ENCODE data around the gene GATA3.

The GATA3 gene

DNA sequence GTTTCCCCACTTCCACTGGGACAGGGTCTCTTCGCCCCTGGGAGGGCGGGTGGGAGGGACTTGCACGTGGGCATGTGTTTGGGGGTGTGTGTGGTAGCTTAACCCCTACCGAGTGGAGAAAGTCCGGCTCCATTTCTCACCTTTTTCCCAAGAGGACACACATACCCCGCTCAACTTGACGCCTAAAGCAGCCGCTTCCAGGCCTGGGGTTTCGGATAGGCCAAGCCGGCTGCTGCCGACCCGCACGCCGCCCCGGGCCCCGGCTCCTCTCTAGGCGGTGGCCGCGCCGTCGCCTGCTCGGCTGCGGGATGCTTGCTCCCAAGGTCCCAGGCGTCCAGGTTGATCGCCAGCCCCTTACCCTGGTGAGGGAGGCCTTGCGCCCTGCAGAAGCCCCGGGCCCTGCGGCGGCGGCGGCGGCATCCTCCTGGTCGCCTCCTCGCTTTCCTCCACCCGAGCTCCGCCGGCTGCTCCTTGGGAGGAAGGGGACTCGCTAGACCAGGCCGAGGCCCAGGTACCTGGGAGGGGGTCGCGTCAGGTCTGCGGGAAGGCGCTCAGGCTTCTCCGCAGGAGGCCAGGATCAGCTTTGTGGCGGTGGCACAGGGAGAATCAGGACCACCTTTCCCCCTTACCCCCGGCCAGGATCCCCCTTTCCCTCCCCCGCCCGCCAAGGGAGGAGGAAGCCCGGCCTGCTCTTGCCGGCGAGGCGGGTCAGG, 3.2 kb upstream of the GATA3 start:
- DNase-seq (ENCODE audit: low read depth in 2 of 2) = no peak

DNA sequence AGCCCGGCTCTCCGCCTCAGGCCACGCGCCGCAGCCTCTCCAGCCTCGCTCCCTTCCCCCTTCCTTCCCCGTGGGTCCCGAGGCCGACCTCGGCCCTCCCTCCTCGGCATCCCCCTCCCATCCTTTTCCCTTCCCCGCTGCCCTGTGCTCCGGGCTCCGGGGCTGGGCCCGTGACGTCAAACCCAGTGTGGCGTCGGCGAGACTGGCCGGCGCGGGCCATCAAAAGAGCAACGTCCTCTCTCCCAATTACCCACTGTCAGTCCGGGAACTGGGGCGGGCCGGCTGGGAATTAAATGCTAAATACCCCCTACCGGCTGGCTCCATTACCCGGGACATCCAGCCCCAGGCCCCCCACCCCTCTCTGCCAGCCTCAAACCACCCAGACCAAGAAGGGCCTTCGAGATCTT, 2.6 kb upstream of the GATA3 start:
- no peak for DNase-seq (ENCODE audit: low read depth in 2 of 2)

GRCh38 chr10:8052341-8052955, 2.0 kb upstream of the GATA3 start:
- DNase-seq (ENCODE audit: low read depth in 2 of 2) = no peak

DNA sequence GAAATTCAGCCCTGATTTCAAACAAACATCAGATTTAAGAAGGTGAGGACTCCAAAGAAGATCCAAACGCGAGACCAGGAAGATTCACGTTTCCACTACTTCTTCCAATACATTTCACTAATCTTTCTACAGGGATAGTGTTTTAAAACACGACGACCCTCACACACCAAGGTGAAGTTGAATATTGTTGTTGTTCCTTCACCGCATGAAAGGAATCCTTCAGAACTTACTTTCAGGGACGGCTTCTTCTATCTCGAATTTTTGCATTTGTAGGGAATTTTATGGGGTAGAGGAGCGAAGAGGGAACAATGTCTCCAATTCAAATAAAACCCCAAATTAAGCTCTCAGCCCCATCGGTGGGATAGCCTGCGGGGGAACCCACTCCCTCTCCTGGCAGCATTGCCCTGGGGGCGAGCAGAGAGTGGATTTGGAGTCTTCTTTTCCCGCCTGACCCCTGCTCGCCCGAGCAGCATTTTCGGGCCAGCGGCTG, 1.5 kb upstream of the GATA3 start:
- no peak for DNase-seq (ENCODE audit: low read depth in 2 of 2)

DNA sequence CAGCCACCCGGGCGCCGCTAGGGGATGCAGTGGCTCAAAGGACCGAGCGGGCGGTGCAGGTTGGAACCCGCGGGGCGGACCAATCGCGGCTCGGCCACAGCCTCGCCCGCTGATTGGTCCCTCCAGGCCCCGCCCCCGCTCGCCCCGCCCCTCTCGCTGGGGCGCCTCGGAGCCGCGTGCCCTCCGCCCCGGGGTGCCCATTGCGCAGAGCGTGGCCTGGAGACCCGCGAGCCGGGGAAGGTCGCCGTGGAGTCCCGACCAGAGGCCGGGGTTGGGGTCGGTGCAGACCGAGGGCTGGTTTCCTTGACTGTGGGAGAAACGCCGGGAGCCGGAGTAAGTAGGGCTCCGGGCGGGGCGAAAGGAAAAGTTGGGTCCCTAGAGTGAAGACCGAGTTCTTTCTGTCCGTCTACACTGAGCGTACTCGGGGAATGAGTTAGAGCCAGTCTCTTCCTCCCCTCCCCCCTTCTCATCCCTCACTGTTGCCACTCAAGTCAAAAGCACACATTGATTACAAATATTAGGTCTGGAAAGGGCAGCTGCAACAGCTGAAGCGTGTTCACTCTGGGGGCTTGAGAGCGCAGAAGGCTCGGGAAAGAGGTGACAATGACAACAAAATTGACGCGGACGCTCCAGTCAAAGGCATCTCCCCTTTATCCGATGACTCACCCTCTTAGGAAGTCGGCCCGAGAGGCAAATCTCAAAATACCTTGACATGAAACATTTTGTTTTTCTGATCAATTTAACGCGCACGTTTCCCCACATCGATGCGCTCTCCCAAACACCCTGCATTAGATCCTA, 843 bp upstream of the GATA3 start:
- peak; percentile 90 to 98 for DNase-seq (ENCODE audit: low read depth in 2 of 2)

GRCh38 chr10:8054244-8054493, 319 bp upstream of the GATA3 start:
- DNase-seq (ENCODE audit: low read depth in 2 of 2) = no peak

- DNase-seq (ENCODE audit: low read depth in 2 of 2) = no peak
Measured at GRCh38 chr10:8055420-8056349, 1.2 kb downstream of the GATA3 start.

- DNase-seq (ENCODE audit: low read depth in 2 of 2) = no peak
Measured at GRCh38 chr10:8056378-8056777, 1.9 kb downstream of the GATA3 start.

- no peak for DNase-seq (ENCODE audit: low read depth in 2 of 2)
Measured at GRCh38 chr10:8056871-8057331, 2.4 kb downstream of the GATA3 start.

GRCh38 chr10:8057636-8058273, 3.3 kb downstream of the GATA3 start:
- DNase-seq (ENCODE audit: low read depth in 2 of 2) = no peak

GRCh38 chr10:8058274-8059111, 4.0 kb downstream of the GATA3 start:
- no peak for DNase-seq (ENCODE audit: low read depth in 2 of 2)

DNA sequence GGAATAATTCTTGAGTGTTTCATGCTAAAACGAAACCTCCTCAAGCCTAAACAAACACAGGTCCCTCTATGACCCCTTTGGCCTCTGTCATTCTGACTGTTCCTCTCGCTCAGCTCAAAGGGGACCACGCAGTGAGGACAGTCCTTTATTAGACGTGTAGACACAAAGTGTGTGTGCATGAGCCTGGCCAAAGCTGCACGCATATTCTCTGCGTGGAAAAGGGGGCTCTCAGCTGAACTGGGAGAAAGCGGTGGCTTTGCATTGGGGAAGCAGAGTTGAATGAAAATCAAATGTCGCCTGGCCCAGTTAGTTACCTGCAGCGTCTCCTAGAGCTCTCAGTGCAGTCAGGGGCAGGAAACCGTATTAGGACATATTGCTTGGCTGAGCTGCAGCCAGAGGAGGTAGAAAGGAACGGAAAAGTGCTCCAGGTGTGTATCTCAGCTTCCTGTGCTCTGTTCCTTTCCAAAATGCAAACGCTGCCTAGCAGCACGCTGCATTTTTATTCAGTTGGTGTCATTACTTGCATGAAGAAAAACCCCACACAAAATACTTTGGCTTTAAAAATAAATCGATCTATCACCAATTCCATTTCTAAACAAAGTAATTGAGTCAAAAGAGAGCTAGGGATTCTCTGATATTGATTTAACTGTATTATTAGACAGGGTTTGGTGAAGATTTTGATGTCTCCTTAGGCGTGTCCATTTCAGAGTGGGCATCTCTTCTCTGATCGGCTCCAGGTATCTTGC, 4.9 kb downstream of the GATA3 start:
- no peak for DNase-seq (ENCODE audit: low read depth in 2 of 2)

GRCh38 chr10:8060010-8060703, 5.7 kb downstream of the GATA3 start:
- DNase-seq (ENCODE audit: low read depth in 2 of 2) = no peak

DNA sequence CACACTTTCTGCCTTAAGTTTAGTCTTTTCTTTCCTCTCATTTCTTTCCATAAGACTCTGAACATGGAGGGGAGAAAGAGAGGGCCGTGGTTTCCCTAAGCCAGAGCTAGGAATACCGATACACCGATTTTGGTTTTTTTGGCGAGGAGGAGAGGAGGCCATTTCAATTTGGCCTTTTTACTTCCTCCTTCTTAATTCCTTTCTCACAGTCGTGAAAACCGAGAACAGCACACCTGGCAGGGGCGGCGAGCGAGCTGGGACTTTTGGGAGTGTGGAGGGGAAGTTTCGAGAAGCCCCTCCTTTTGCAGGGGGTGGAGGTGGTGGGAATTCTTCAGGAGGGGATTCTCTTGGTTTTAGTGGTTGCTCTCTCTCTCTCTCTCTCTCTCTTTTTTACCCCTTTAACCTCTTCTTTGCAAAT, 6.2 kb downstream of the GATA3 start:
- DNase-seq (ENCODE audit: low read depth in 2 of 2) = no peak

GRCh38 chr10:8061274-8062211, 7.1 kb downstream of the GATA3 start:
- DNase-seq (ENCODE audit: low read depth in 2 of 2) = no peak

DNA sequence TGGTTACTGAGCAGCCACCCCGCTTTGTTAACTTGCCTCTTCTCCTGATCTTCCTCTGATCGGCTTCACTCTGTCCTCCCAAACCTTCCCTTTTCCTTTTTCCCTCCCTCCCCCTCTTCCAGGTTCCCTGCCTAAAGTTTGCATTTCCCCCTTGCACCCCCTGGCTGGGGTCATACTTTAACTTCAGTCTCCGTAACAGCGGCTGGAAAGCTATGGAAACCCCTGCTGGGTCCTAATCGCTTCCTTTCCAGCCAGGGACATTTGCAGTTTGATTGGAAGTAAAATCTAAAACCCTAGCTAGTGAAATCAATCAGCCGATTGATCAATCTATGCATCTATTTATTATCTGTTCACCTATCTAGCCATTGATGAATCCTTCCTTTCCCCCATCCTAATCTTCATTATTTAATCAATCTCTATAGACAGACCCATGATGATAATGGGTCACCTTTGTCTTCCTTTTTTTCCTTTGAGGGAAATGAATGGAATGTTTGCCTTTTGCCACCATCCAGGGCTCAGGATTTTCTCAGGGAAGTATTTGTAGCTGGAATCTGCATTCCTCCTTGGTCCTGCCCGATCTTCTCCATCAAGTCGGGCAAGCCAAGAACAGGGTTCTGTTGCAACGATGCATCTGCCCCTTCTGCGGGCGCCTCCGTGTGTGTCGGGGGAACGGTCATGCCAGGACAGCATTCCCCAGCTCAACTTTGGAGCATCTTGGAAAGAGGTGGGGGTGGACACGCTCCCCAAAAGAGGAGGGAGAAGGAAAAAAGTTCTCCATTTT, 8.8 kb downstream of the GATA3 start:
- no peak for DNase-seq (ENCODE audit: low read depth in 2 of 2)

- no peak for DNase-seq (ENCODE audit: low read depth in 2 of 2)
Measured at GRCh38 chr10:8063935-8064334, 9.4 kb downstream of the GATA3 start.
